Skeletal muscle satellite cell (primary cell): ENCODE data around the gene UBXN10.

Experiments
- H3K27me3 ChIP-seq: 2 replicates; pipeline ENCODE4 v1.7.0; 2013; ENCODE audit warnings: low read length; ENCODE audit not compliant: control insufficient read depth, insufficient read depth
- H3K36me3 ChIP-seq: 2 replicates; pipeline ENCODE4 v1.7.0; 2013; ENCODE audit warnings: mild to moderate bottlenecking, control low read depth, low read length; ENCODE audit not compliant: insufficient read depth
- H3K4me1 ChIP-seq: 2 replicates; pipeline ENCODE4 v1.7.0; 2013; ENCODE audit warnings: low read length; ENCODE audit not compliant: control insufficient read depth, insufficient read depth
- H3K4me2 ChIP-seq: 2 replicates; pipeline ENCODE4 v1.7.0; 2013; ENCODE audit warnings: mild to moderate bottlenecking, low read length
- H3K4me3 ChIP-seq: 2 replicates; pipeline ENCODE4 v1.7.0; 2013; ENCODE audit warnings: low read length
- H3K9ac ChIP-seq: 2 replicates; pipeline ENCODE4 v1.7.0; 2013; ENCODE audit warnings: mild to moderate bottlenecking, low read depth, low read length, moderate library complexity
- H3K9me3 ChIP-seq: replicated peaks from 2 replicates; pipeline ENCODE4 v1.7.0; 2013; ENCODE audit warnings: mild to moderate bottlenecking, control low read depth, low read length

Gene UBXN10

DNA sequence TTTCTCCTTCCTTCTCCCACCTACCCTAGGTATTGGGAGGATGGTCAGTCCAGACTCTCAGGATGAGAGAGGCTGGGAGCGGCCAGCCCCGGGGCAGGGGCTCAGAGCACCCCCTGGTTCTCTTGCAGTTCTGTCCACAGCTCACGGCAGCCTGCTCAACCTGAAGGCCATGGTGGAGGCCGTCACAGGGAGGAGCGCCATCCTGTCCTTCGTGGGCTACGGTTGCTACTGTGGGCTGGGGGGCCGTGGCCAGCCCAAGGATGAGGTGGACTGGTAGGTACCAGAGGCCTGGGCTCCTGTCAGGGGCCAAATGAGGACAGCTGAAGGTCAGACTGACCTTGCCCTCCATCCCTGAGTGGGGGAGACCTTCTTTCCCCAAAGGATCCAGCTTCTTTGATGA, 42.6 kb upstream of the UBXN10 start:
- Histone ChIP-seq H3K36me3 (no peaks in the 10 kb centered on the region), H3K27me3 (peaks cover 33% of the 10 kb centered on the region), H3K4me1 (no peaks in the 10 kb centered on the region), H3K4me3 (no peak overlapping the region), H3K4me2 (no peak overlapping the region), H3K9ac (no peak overlapping the region), H3K9me3 (no peaks in the 10 kb centered on the region)

DNA sequence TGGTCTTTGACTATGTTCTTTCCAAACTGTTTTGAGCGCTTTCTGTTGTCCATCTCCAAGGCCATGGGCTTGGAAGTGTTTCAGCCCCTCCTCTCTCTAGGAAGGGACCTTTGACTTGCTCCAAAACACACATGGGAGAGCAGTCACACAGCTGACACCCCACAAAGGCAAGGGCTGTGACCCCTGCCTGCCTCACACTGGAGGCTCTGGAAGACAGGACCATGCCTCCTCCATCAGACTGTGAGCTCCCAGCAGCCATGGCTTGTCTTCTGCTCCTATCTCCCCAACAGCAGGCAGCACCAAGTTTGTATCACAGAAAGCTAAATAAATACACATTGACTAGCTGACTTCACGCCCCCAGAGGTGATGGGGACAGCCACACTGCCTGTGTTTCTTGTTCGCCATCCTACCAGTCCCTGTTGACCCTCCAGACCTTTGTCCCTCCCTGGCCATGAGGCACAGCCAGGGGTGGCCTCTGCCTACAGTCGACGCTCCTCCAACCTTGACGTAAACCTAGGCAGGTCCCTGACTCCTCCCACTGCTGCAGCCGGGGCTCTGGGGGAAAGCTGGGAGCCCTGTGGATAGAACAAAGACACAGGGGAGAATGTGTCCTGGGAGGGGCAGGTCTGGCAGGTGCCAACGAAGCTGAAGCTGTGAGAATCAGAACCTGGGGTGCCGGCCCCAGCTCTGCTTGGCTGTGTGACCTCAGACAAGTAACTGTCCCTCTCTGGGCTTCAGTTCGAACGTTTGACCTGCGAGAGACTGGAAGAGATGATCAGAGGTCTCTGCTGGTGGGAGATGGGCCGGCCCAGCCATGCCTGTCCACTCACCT, 41.9 kb upstream of the UBXN10 start:
- Histone ChIP-seq H3K4me2 (no peak overlapping the region), H3K9ac (no peak overlapping the region), H3K9me3 (no peaks in the 10 kb centered on the region), H3K4me3 (no peak overlapping the region), H3K4me1 (no peaks in the 10 kb centered on the region), H3K27me3 (peaks cover 33% of the 10 kb centered on the region), H3K36me3 (no peaks in the 10 kb centered on the region)

DNA sequence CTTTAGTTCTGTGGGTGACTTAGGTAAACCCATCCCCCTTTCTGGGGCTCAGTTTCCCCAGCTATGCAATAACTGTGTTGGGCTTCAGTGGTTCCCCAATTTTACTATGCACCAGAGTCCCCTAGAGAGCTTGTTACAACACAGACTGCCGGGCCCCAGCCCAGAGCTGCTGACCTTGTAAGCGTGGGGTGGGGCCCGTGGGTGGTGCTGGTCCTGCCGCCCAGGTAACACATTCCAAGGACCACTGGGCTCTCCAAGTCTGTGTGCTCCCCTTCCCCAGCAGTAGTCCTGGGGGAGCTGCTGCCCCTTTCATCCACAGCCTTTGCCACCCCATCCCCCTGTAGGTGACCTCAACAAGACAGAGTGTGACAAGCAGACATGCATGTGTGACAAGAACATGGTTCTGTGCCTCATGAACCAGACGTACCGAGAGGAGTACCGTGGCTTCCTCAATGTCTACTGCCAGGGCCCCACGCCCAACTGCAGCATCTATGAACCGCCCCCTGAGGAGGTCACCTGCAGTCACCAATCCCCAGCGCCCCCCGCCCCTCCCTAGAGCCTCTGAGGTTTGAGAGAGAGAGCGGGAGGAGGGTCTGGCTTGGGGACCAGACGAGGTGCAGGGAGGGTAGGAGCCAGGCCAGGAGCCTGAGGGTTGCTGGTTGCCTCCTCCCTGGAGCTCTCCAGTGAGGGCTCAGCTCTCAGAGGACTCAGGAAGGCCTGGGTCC, 37.9 kb upstream of the UBXN10 start:
- H3K9me3 ChIP-seq = no peaks in the 10 kb centered on the region

GRCh38 chr1:20148571-20149500, 37.1 kb upstream of the UBXN10 start:
- Histone ChIP-seq H3K36me3 (no peaks in the 10 kb centered on the region), H3K4me2 (no peak overlapping the region), H3K9ac (no peak overlapping the region), H3K27me3 (peaks cover 26% of the 10 kb centered on the region), H3K4me3 (no peak overlapping the region), H3K4me1 (peaks cover 19% of the 10 kb centered on the region), H3K9me3 (no peaks in the 10 kb centered on the region)

More for the DNA sequence above, 37.9 kb upstream of the UBXN10 start:
- Histone ChIP-seq H3K4me3 (no peak overlapping the region), H3K9ac (no peak overlapping the region), H3K4me1 (peaks cover 12% of the 10 kb centered on the region), H3K36me3 (no peaks in the 10 kb centered on the region), H3K27me3 (peaks cover 32% of the 10 kb centered on the region), H3K4me2 (no peak overlapping the region)

- Histone ChIP-seq H3K9ac (no peak overlapping the region), H3K4me3 (no peak overlapping the region), H3K27me3 (peaks cover 19% of the 10 kb centered on the region), H3K9me3 (no peaks in the 10 kb centered on the region), H3K4me2 (no peak overlapping the region), H3K36me3 (no peaks in the 10 kb centered on the region), H3K4me1 (peaks cover 20% of the 10 kb centered on the region)
Observed at GRCh38 chr1:20149601-20150325, 36.1 kb upstream of the UBXN10 start.

DNA sequence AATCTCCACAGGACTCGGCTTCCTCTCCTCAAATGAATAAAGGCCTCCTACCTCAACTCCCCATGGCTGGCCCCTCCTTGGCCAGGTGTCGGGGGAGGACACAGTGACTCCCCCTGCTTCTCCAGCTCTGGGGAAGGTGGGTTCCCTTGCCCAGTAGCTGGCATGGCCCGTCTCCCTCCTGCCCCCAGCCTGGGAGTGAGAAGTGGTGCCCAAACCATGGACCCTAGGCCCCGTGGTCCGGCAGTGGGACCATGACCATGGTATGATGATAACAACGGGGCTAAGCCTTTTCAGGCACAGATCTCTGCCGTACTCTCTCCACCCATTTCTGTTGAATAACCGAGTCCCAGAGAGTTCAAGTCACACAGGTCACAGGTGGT, 35.6 kb upstream of the UBXN10 start:
- Histone ChIP-seq H3K27me3 (peaks cover 18% of the 10 kb centered on the region), H3K36me3 (no peaks in the 10 kb centered on the region), H3K4me2 (no peak overlapping the region), H3K4me1 (peaks cover 20% of the 10 kb centered on the region), H3K9ac (no peak overlapping the region), H3K4me3 (no peak overlapping the region), H3K9me3 (no peaks in the 10 kb centered on the region)

DNA sequence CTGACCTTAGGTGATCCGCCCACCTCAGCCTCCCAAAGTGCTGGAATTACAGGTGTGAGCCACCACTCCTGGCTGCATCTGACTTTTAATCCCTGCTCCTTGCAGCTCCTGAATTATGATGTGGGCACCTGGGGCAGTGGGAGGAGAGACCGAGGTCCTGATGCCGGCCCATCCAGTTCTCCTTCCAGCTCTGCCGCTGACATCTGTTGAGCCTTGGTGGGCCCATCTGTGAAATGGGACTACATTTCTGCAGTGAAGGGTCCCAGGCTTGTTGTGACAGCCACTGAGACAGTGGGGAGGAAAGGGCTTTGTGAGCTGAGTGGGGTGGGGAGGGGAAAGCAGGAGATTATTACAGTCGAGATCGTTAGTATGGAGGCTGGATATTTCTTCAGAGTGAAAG, 34.9 kb upstream of the UBXN10 start:
- no peaks in the 10 kb centered on the region for H3K9me3 ChIP-seq
- H3K4me1 ChIP-seq = peaks cover 20% of the 10 kb centered on the region
- no peaks in the 10 kb centered on the region for H3K36me3 ChIP-seq
- peaks cover 14% of the 10 kb centered on the region for H3K27me3 ChIP-seq
- no peak overlapping the region for H3K4me2 ChIP-seq
- H3K9ac ChIP-seq = no peak overlapping the region
- H3K4me3 ChIP-seq = no peak overlapping the region

DNA sequence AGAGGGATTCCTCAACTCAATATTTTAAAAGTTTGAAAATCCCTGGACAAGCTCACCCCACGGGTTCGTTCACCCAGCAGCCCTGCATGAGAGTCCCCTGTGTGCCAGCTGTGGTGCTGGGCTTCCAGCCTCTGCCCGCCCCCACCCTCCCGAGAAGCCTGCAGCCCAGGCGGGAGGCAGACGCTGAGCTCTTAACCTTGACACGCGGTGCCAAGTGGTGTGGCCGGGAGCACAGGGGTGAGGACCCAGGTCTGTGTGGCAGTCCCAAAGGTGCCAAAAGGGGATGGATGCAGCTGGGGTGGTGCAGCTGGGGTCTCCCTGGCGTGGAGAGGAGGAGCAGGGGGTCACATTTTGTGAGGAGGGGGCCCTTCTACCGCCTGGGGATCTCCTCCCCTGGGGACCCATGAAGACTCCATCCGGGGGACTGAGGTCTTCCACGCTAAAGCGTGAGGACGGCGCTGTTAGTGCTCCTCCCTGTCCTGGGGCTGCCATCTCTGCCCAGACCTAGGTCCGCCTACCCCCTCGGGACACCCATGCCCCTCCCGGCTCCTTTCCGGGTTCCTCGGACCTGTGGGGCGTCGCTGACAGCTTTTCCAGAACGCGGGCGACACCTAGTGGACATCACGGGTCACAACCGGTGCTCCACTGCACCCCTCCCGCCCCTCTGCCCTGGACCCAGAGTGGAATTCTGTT, 33.8 kb upstream of the UBXN10 start:
- Histone ChIP-seq H3K36me3 (no peaks in the 10 kb centered on the region), H3K9me3 (no peaks in the 10 kb centered on the region), H3K4me1 (peaks cover 20% of the 10 kb centered on the region), H3K27me3 (peaks cover 5% of the 10 kb centered on the region), H3K9ac (peak overlapping the region; percentile 51), H3K4me2 (peak overlapping the region; percentile 82), H3K4me3 (peak overlapping the region; percentile 61)

- no peaks in the 10 kb centered on the region for H3K9me3 ChIP-seq
- peaks cover 20% of the 10 kb centered on the region for H3K4me1 ChIP-seq
- peaks cover 3% of the 10 kb centered on the region for H3K27me3 ChIP-seq
- peak overlapping the region; percentile 52 for H3K9ac ChIP-seq
- H3K4me3 ChIP-seq = no peak overlapping the region
- no peak overlapping the region for H3K4me2 ChIP-seq
- H3K36me3 ChIP-seq = no peaks in the 10 kb centered on the region
Observed at GRCh38 chr1:20152599-20152930, 33.3 kb upstream of the UBXN10 start.

- Histone ChIP-seq H3K4me2 (no peak overlapping the region), H3K27me3 (peaks cover under 1% of the 10 kb centered on the region), H3K4me3 (no peak overlapping the region), H3K36me3 (no peaks in the 10 kb centered on the region), H3K9me3 (no peaks in the 10 kb centered on the region), H3K9ac (peak overlapping the region; percentile 52), H3K4me1 (peaks cover 20% of the 10 kb centered on the region)
Observed at GRCh38 chr1:20153000-20153418, 32.9 kb upstream of the UBXN10 start.
